Testis (tissue), 3 donors: ENCODE results near the gene RHOH. TPM values are rescaled to one million over a fixed set of nuclear protein-coding genes. Genes with fewer than 3 reads are reported as not detected.

Source experiments
- DNase-seq: peaks from one replicate; pipeline ENCODE4 v3.0.0-alpha.2; 2019
- H3K27ac ChIP-seq, 2 donors: fragments of 200-600 bp; sonication (generic); one replicate each; pipeline ENCODE4 v1.5.1; 2019
- H3K27me3 ChIP-seq: fragments of 200-600 bp; sonication (generic); one replicate; pipeline ENCODE4 v1.5.1; 2019
- H3K36me3 ChIP-seq: fragments of 200-600 bp; sonication (generic); one replicate; pipeline ENCODE4 v1.5.1; 2017; ENCODE audit warnings: low read depth; ENCODE audit errors: missing control alignments
- H3K4me1 ChIP-seq: fragments of 200-600 bp; sonication (generic); one replicate; pipeline ENCODE4 v1.5.1; 2019
- H3K4me3 ChIP-seq, 2 donors: fragments of 200-600 bp; sonication (generic); one replicate each; pipeline ENCODE4 v1.5.1; 2017 to 2019
- H3K9me3 ChIP-seq: fragments of 200-600 bp; sonication (generic); one replicate; pipeline ENCODE4 v1.5.1; 2017
- CTCF ChIP-seq, 3 experiments: fragments of 450-650 bp in 2 of 3; fragments of 200-600 bp in 1 of 3; sonication (generic) in 1 of 3; IDR thresholded peaks; one replicate each; pipeline ENCODE4 v1.5.1; 2016 to 2019; ENCODE audit warnings: antibody characterized with exemption in 3 of 3, mild to moderate bottlenecking in 2 of 3, moderate library complexity in 1 of 3
- POLR2A ChIP-seq: fragments of 450-650 bp; IDR thresholded peaks from one replicate; pipeline ENCODE4 v1.6.1; 2017; ENCODE audit warnings: antibody characterized with exemption, mild to moderate bottlenecking, moderate library complexity
- WGBS, 2 donors: methylation state at CpG; one replicate each; pipeline ENCODE4 v1.1.5; 2018; 5-methylcytosine and 5-hydroxymethylcytosine counted together
- intact Hi-C: fragments of 100-400 bp; cut with DNase I; formaldehyde crosslinking; loops from one replicate; pipeline ENCODE4 v1.15.1; 2023; ENCODE audit warnings: low total_unique reads
- polyA plus RNA-seq: library from polyadenylated mRNA; stranded (reverse); fragments of 350-450 nt; fragmentation: Illumina TruSeq; extraction: RNeasy Lipid Tissue Mini Kit (QIAGEN cat#74804); gene quantifications from one replicate; pipeline ENCODE4 v1.2.3, GENCODE V29; 2014; ENCODE audit warnings: low read depth, low replicate concordance; ENCODE audit not compliant: insufficient read depth
- total RNA-seq, 2 donors: library from RNA; depleted of rRNA; stranded (reverse); fragments of >200 nt; gene quantifications; one replicate each; pipeline ENCODE4 v1.2.3, GENCODE V29; 2016

RHOH gene
- total and polyA plus RNA-seq, 3 donors from 2014 or later: 0.39 to 2.5 (median 1.2) TPM

GRCh38 chr4:40193016-40193571 is 3.7 kb upstream of the RHOH start:
- no peak for TF ChIP-seq CTCF (IDR thresholded peaks at IDR 0.05)
- no peak for TF ChIP-seq POLR2A
- no peak for DNase-seq
- Histone ChIP-seq H3K27ac (no peak overlapping the region), H3K27me3 (no peaks in the 10 kb centered on the region), H3K4me1 (no peaks in the 10 kb centered on the region), H3K9me3 (no peaks in the 10 kb centered on the region), H3K36me3 (no peaks in the 10 kb centered on the region), H3K4me3 (no peak overlapping the region)
- intact Hi-C loops: no loop called here
- WGBS, 2 donors: 73 to 82% methylated on average over 11 of the region's 11 CpGs

- H3K9me3 ChIP-seq: no peaks in the 10 kb centered on the region
- H3K27ac ChIP-seq: no peak overlapping the region
- H3K4me1 ChIP-seq: no peaks in the 10 kb centered on the region
- no peak for DNase-seq
- no peak overlapping the region for H3K4me3 ChIP-seq
- no peaks in the 10 kb centered on the region for H3K36me3 ChIP-seq
- H3K27me3 ChIP-seq: no peaks in the 10 kb centered on the region
- 91 to 93% methylated on average over 7 of the region's 7 CpGs for WGBS, 2 donors
- intact Hi-C loops: no loop called here
- TF ChIP-seq CTCF (IDR thresholded peaks at IDR 0.05): no peak
- no peak for TF ChIP-seq POLR2A
Observed at GRCh38 chr4:40193578-40193977, 3.3 kb upstream of the RHOH start.

GRCh38 chr4:40194602-40195161 is 2.1 kb upstream of the RHOH start:
- Histone ChIP-seq H3K4me3 (no peak overlapping the region), H3K4me1 (no peaks in the 10 kb centered on the region), H3K27ac (no peak overlapping the region), H3K9me3 (no peaks in the 10 kb centered on the region), H3K36me3 (no peaks in the 10 kb centered on the region), H3K27me3 (no peaks in the 10 kb centered on the region)
- TF ChIP-seq CTCF (IDR thresholded peaks at IDR 0.05): no peak
- no peak for TF ChIP-seq POLR2A
- DNase-seq: no peak
- WGBS, 2 donors: 74 to 79% methylated on average over 14 of the region's 14 CpGs
- intact Hi-C loops: no loop called here

- Histone ChIP-seq H3K27ac (no peak overlapping the region), H3K36me3 (no peaks in the 10 kb centered on the region), H3K4me1 (no peaks in the 10 kb centered on the region), H3K4me3 (no peak overlapping the region), H3K27me3 (no peaks in the 10 kb centered on the region), H3K9me3 (no peaks in the 10 kb centered on the region)
- intact Hi-C loops: no loop called here
- DNase-seq: no peak
- WGBS, 2 donors: 96% methylated on average over 10 of the region's 10 CpGs
- TF ChIP-seq POLR2A (no peak), CTCF (IDR thresholded peaks at IDR 0.05) (no peak)
Observed at GRCh38 chr4:40195182-40196177, 1.4 kb upstream of the RHOH start.
